ENCODE measurements around the gene ACOT11.

- TF ChIP-seq CTCF (conservative IDR thresholded peaks at IDR 0.05) (no peak), EZH2 (IDR thresholded peaks at IDR 0.05; ENCODE audit: low read depth) (no peak)
Measured at GRCh38 chr1:54577612-54578011, 29.6 kb downstream of the ACOT11 start.

All from PC-9 (cell line).